IMR-90 (cell line): ENCODE data around the gene CSK. TPM values are rescaled to one million over a fixed set of nuclear protein-coding genes. Genes with fewer than 3 reads are reported as not detected.

Experiments
- ATAC-seq: fragments of 200-7000 bp; cut with Tn5 transposase; 2 replicates; pipeline ENCODE4 v1.9.1; 2020; ENCODE audit warnings: low read depth, mild to moderate bottlenecking, moderate library complexity
- BruUV-seq: library from RNA; stranded (reverse); fragments of 400-500 nt; replicated peaks from 2 replicates; lab custom pipeline; 2021; lab: Mats Ljungman, UMichigan
- CTCF ChIA-PET: fragments of 300-600 bp; formaldehyde crosslinking; extraction: SDS; loops from one replicate; lab custom pipeline; 2021; ENCODE audit warnings: antibody characterized with exemption; lab: Yijun Ruan, JAX
- POLR2A ChIA-PET: fragments of 300-600 bp; sonication (Branson Sonifier 250); formaldehyde crosslinking; loops from one replicate; lab custom pipeline; 2022; ENCODE audit warnings: antibody characterized with exemption; ENCODE audit not compliant: unreplicated experiment; lab: Charles Lee
- DNase-seq: peaks from one replicate; pipeline ENCODE4 v3.0.0; 2013
- H2AFZ ChIP-seq: replicated peaks from 2 replicates; pipeline ENCODE3; 2013; ENCODE audit warnings: low read length, mild to moderate bottlenecking; ENCODE audit not compliant: poor library complexity
- H2AK5ac ChIP-seq: 2 replicates; pipeline ENCODE4 v1.6.1; 2013; ENCODE audit warnings: low read depth, low read length, inconsistent platforms
- H2AK9ac ChIP-seq: replicated peaks from 2 replicates; pipeline ENCODE3; 2013; ENCODE audit warnings: mild to moderate bottlenecking, low read depth, low read length, moderate library complexity; ENCODE audit not compliant: poor library complexity
- H2BK120ac ChIP-seq: 2 replicates; pipeline ENCODE4 v1.6.1; 2013; ENCODE audit warnings: low read depth, low read length, inconsistent platforms
- H2BK15ac ChIP-seq: 3 replicates; pipeline ENCODE4 v1.6.1; 2013; ENCODE audit warnings: low read depth, low read length, inconsistent platforms
- H2BK20ac ChIP-seq: 2 replicates; pipeline ENCODE4 v1.6.1; 2013; ENCODE audit warnings: low read depth, mild to moderate bottlenecking, inconsistent platforms, low read length, moderate library complexity
- H2BK5ac ChIP-seq: 2 replicates; pipeline ENCODE4 v1.6.1; 2013; ENCODE audit warnings: mild to moderate bottlenecking, low read depth, low read length, inconsistent platforms; ENCODE audit not compliant: poor library complexity, severe bottlenecking
- H3K14ac ChIP-seq: replicated peaks from 2 replicates; pipeline ENCODE4 v1.6.1; 2013; ENCODE audit warnings: low read depth, low read length, inconsistent platforms
- H3K18ac ChIP-seq: 2 replicates; pipeline ENCODE4 v1.6.1; 2013; ENCODE audit warnings: low read depth, low read length, control low read depth
- H3K23ac ChIP-seq: 2 replicates; pipeline ENCODE4 v1.6.1; 2013; ENCODE audit warnings: low read depth, low read length, inconsistent platforms
- H3K27ac ChIP-seq: 2 replicates; pipeline ENCODE4 v1.5.1; 2013; ENCODE audit warnings: mild to moderate bottlenecking, control low read depth, low read length; ENCODE audit not compliant: insufficient read depth
- H3K27me3 ChIP-seq: 2 replicates; pipeline ENCODE4 v1.6.1; 2013; ENCODE audit warnings: low read length; ENCODE audit not compliant: control insufficient read depth, insufficient read depth
- H3K36me3 ChIP-seq: 2 replicates; pipeline ENCODE4 v1.6.1; 2013; ENCODE audit warnings: low read length, mixed read lengths; ENCODE audit not compliant: control insufficient read depth, insufficient read depth
- H3K4ac ChIP-seq: 2 replicates; pipeline ENCODE4 v1.6.1; 2013; ENCODE audit warnings: low read depth, low read length, inconsistent platforms
- H3K4me1 ChIP-seq: 2 replicates; pipeline ENCODE4 v1.6.1; 2013; ENCODE audit warnings: low read length, mixed read lengths; ENCODE audit not compliant: control insufficient read depth, insufficient read depth
- H3K4me2 ChIP-seq: 2 replicates; pipeline ENCODE4 v1.6.1; 2013; ENCODE audit warnings: low read depth, mild to moderate bottlenecking, control low read depth, low read length, moderate library complexity
- H3K4me3 ChIP-seq: 2 replicates; pipeline ENCODE4 v1.5.1; 2013; ENCODE audit warnings: low read depth, mild to moderate bottlenecking, control low read depth, low read length, moderate library complexity; ENCODE audit not compliant: insufficient read depth
- H3K56ac ChIP-seq: 2 replicates; pipeline ENCODE4 v1.6.1; 2013; ENCODE audit warnings: low read length, inconsistent platforms; ENCODE audit not compliant: insufficient read depth; ENCODE audit errors: extremely low read depth
- H3K79me1 ChIP-seq, 2 experiments: 2 replicates each; pipeline ENCODE4 v1.6.1; 2013; ENCODE audit warnings: low read length in 2 of 2, inconsistent platforms in 1 of 2, low read depth in 1 of 2
- H3K9ac ChIP-seq: 2 replicates; pipeline ENCODE4 v1.6.1; 2013; ENCODE audit warnings: low read depth, low read length, control low read depth
- H3K9me1 ChIP-seq: 2 replicates; pipeline ENCODE4 v1.6.1; 2013; ENCODE audit warnings: low read length, inconsistent platforms; ENCODE audit not compliant: insufficient read depth
- H3K9me3 ChIP-seq: 2 replicates; pipeline ENCODE4 v1.6.1; 2013; ENCODE audit warnings: low read length; ENCODE audit not compliant: control insufficient read depth, insufficient read depth
- H4K20me1 ChIP-seq: 2 replicates; pipeline ENCODE4 v1.6.1; 2013; ENCODE audit warnings: low read length, inconsistent platforms; ENCODE audit not compliant: insufficient read depth
- H4K5ac ChIP-seq: 2 replicates; pipeline ENCODE4 v1.6.1; 2013; ENCODE audit warnings: mild to moderate bottlenecking, low read depth, low read length, control low read depth
- H4K8ac ChIP-seq, 2 experiments: 2 replicates each; pipeline ENCODE4 v1.6.1; 2013; ENCODE audit warnings: low read depth in 2 of 2, low read length in 2 of 2, control low read depth in 1 of 2, inconsistent platforms in 1 of 2
- H4K91ac ChIP-seq: 2 replicates; pipeline ENCODE4 v1.6.1; 2013; ENCODE audit warnings: low read depth, low read length, inconsistent platforms; ENCODE audit not compliant: insufficient read depth
- BHLHE40 ChIP-seq: fragments of 150-350 bp; IDR thresholded peaks from 2 replicates; pipeline ENCODE4 v1.6.1; 2016; ENCODE audit warnings: mild to moderate bottlenecking, low read depth, low read length
- CHD1 ChIP-seq: IDR thresholded peaks from 2 replicates; pipeline ENCODE4 v1.6.1; 2012; ENCODE audit warnings: low read depth, low read length, improper control_type of control experiment
- ELK1 ChIP-seq: fragments of 150-350 bp; IDR thresholded peaks from 2 replicates; pipeline ENCODE4 v1.6.1; 2016; ENCODE audit warnings: low read depth, mild to moderate bottlenecking, low read length, moderate library complexity, borderline replicate concordance
- MXI1 ChIP-seq: IDR thresholded peaks from 2 replicates; pipeline ENCODE4 v1.6.1; 2012; ENCODE audit warnings: low read depth, mild to moderate bottlenecking, low read length, moderate library complexity, borderline replicate concordance
- WGBS, 2 experiments: methylation state at CpG; one replicate each; pipeline versions ENCODE4 v1.1.5 to v1.1.7; 2013; ENCODE audit warnings: missing lambda C conversion rate in 2 of 2; ENCODE audit not compliant: insufficient read length in 1 of 2; ENCODE audit errors: extremely low coverage in 2 of 2; 5-methylcytosine and 5-hydroxymethylcytosine counted together
- dilution Hi-C: fragments of 300-500 bp; cut with HindIII; formaldehyde crosslinking; loops from one replicate; pipeline ENCODE4 v1.14.3; 2018; ENCODE audit warnings: low sequenced_read_pairs; ENCODE audit not compliant: unreplicated experiment
- in situ Hi-C: fragments of 300-500 bp; cut with MboI; formaldehyde crosslinking; loops from 3 replicates; pipeline ENCODE4 v1.14.3; 2019; ENCODE audit warnings: low sequenced_read_pairs, inconsistent platforms, mixed read lengths
- intact Hi-C: fragments of 100-400 bp; cut with micrococcal nuclease; formaldehyde crosslinking; loops from 2 replicates; pipeline ENCODE4 v1.10.0; 2022
- polyA plus RNA-seq, 3 experiments: library from polyadenylated mRNA; depleted of rRNA; stranded (reverse); fragments of >200 nt; gene quantifications; 2 replicates each; pipeline ENCODE4 v1.2.3, GENCODE V29; 2012; ENCODE audit warnings: low replicate concordance in 1 of 3
- total RNA-seq: library from RNA; depleted of rRNA; stranded (reverse); fragments of >200 nt; gene quantifications from 2 replicates; pipeline ENCODE4 v1.2.3, GENCODE V29; 2012

The CSK gene
- total and polyA plus RNA-seq, 2 of the 4 experiments (the other 2 are of a cell fraction), result 10.8 to 54.0 TPM

GRCh38 chr15:74752531-74752930, 29.3 kb upstream of the CSK start:
- ATAC-seq (peak; percentile 75), DNase-seq (peak; percentile 34)
- H3K9me1 ChIP-seq, result no peaks in the 10 kb centered on the region; the same call in 1 of the 2 replicates
- H3K79me1 ChIP-seq, result no peaks in the 10 kb centered on the region
- H4K91ac ChIP-seq, result no peak overlapping the region
- no peak overlapping the region for H2BK15ac ChIP-seq
- H3K4me1 ChIP-seq, result no peaks in the 10 kb centered on the region
- TF ChIP-seq CHD1, result no peak
- no peak for TF ChIP-seq BHLHE40
- no peak for TF ChIP-seq ELK1
- TF ChIP-seq MXI1, result no peak
- H2BK5ac ChIP-seq, result no peak overlapping the region
- H3K23ac ChIP-seq, result no peak overlapping the region
- H4K8ac ChIP-seq, result no peak overlapping the region
- no peak overlapping the region for H3K4me2 ChIP-seq
- no peak overlapping the region for H3K56ac ChIP-seq
- H3K18ac ChIP-seq, result no peak overlapping the region
- no TSS peak for BruUV-seq
- CTCF ChIA-PET, result interaction anchor here (0.6 kb wide), 1 partner anchor 406 kb away, joined by 3 read pairs; no protein-coding TSS in a partner anchor
- 80% methylated on average over 1 of the region's 5 CpGs; no CpG with 5 or more reads in 1 of the 2 experiments for WGBS, 2 experiments
- 0 out of 2 replicates have a peak, but pooled peaks cover 2% of the 10 kb centered on the region for H3K9me3 ChIP-seq
- H2AK5ac ChIP-seq, result no peak overlapping the region
- POLR2A ChIA-PET, result interaction anchor here (0.6 kb wide), 1 partner anchor 254 kb away, joined by 6 read pairs; no protein-coding TSS in a partner anchor
- no peak overlapping the region for H3K4me3 ChIP-seq
- H3K27ac ChIP-seq, result no peak overlapping the region
- peaks cover 35% of the 10 kb centered on the region for H3K27me3 ChIP-seq
- no peak overlapping the region for H2AK9ac ChIP-seq
- no peak overlapping the region for H3K4ac ChIP-seq
- no peak overlapping the region for H3K14ac ChIP-seq
- H2BK120ac ChIP-seq, result no peak overlapping the region
- in situ Hi-C loops, result no loop called here
- no peaks in the 10 kb centered on the region for H3K36me3 ChIP-seq
- no peak overlapping the region for H2AFZ ChIP-seq
- H3K9ac ChIP-seq, result no peak overlapping the region
- intact Hi-C loops, result loop anchor here (10.0 kb wide), 1 partner anchor 58 kb away; the partner anchor contains the start of gene EDC3
- H2BK20ac ChIP-seq, result no peak overlapping the region
- no peak overlapping the region for H4K5ac ChIP-seq
- H4K20me1 ChIP-seq, result no peaks in the 10 kb centered on the region
- dilution Hi-C loops, result no loop called here
